Measurements from ENCODE around the gene FBF1. TPM values are rescaled to one million over a fixed set of nuclear protein-coding genes. Genes with fewer than 3 reads are reported as not detected.

FBF1 gene
- total RNA-seq, 1 experiment from 2014 or later: 8.3 TPM

DNA sequence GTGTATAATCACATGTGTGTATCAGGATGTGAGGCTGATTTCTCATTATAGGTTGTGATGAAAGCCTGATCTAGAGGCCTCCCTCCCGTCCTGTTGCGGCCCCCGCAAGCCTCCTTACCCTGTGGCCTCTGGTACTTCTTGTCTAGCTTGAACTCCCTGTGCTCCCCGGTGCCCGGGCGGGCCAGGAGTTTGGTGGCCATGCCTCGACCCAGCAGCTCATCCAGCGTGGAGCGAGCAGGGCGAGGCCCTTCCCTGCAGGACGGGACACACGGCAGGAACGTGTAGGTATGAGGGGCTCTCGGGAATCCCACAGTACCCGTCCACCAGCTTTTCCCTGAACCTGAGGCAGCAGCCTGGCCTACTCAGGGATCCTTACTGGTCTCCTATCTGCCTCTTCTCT lies 14.9 kb downstream of the FBF1 start:
- Histone ChIP-seq H3K23ac (ENCODE audit: insufficient read length, low read depth, low read length) (no peak overlapping the region), H2BK20ac (ENCODE audit: low read depth, low read length, poor library complexity, severe bottlenecking) (no peak overlapping the region), H3K27ac (ENCODE audit: insufficient read length, low read depth, low read length) (no peak overlapping the region), H4K91ac (ENCODE audit: insufficient read length, low read depth, low read length) (no peak overlapping the region), H3K9me3 (ENCODE audit: control insufficient read depth, low read depth, low read length) (no peaks in the 10 kb centered on the region), H3K4me1 (ENCODE audit: insufficient read depth, low read length) (no peaks in the 10 kb centered on the region), H4K5ac (ENCODE audit: insufficient read length, low read depth, low read length) (no peak overlapping the region), H2AFZ (ENCODE audit: low read length) (no peak overlapping the region), H3T11ph (ENCODE audit: low read length) (no peak overlapping the region), H2BK12ac (ENCODE audit: insufficient read length, low read depth, low read length) (no peak overlapping the region), H3K14ac (ENCODE audit: insufficient read depth, low read length) (no peak overlapping the region), H4K8ac (replicated peaks; ENCODE audit: insufficient read length, low read depth, low read length) (no peak overlapping the region), H2BK120ac (ENCODE audit: low read depth, low read length, poor library complexity, severe bottlenecking) (no peak overlapping the region), H3K4me2 (ENCODE audit: insufficient read depth, insufficient read length, low read length) (no peak overlapping the region), H3K9ac (ENCODE audit: extremely low read depth, insufficient read length, low read length) (no peak overlapping the region), H3K79me2 (ENCODE audit: insufficient read depth, low read length) (no peaks in the 10 kb centered on the region), H3K56ac (ENCODE audit: insufficient read length, low read depth, low read length) (no peak overlapping the region), H3K4ac (ENCODE audit: low read depth, low read length) (no peak overlapping the region), H4K20me1 (ENCODE audit: control insufficient read depth, insufficient read depth, insufficient read length) (no peaks in the 10 kb centered on the region), H2AK5ac (ENCODE audit: insufficient read length, low read length) (no peak overlapping the region), H2BK5ac (ENCODE audit: insufficient read length, low read length) (no peak overlapping the region), H2BK15ac (ENCODE audit: low read depth, low read length) (no peak overlapping the region), H3K27me3 (ENCODE audit: insufficient read depth, low read length) (no peaks in the 10 kb centered on the region), H3K18ac (ENCODE audit: insufficient read length, low read depth, low read length) (no peak overlapping the region), H3K79me1 (ENCODE audit: insufficient read depth, low read depth, low read length, poor library complexity, severe bottlenecking) (no peaks in the 10 kb centered on the region), H3K23me2 (ENCODE audit: insufficient read length, low read depth, low read length, poor library complexity, severe bottlenecking) (no peaks in the 10 kb centered on the region)
- H3K27me3 Mint-ChIP-seq (ENCODE audit: low read depth): no peaks in the 10 kb centered on the region
- TF ChIP-seq, protein P1, sequence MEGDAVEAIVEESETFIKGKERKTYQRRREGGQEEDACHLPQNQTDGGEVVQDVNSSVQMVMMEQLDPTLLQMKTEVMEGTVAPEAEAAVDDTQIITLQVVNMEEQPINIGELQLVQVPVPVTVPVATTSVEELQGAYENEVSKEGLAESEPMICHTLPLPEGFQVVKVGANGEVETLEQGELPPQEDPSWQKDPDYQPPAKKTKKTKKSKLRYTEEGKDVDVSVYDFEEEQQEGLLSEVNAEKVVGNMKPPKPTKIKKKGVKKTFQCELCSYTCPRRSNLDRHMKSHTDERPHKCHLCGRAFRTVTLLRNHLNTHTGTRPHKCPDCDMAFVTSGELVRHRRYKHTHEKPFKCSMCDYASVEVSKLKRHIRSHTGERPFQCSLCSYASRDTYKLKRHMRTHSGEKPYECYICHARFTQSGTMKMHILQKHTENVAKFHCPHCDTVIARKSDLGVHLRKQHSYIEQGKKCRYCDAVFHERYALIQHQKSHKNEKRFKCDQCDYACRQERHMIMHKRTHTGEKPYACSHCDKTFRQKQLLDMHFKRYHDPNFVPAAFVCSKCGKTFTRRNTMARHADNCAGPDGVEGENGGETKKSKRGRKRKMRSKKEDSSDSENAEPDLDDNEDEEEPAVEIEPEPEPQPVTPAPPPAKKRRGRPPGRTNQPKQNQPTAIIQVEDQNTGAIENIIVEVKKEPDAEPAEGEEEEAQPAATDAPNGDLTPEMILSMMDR (conservative IDR thresholded peaks at IDR 0.05): no peak
- H3K27ac Mint-ChIP-seq: no peak overlapping the region
- H3K36me3 Mint-ChIP-seq (ENCODE audit: insufficient read depth in 1 of 3, low read depth in 3 of 3): peaks cover 2 to 20% (median 8%) of the 10 kb centered on the region in 3 experiments; a peak in 5 of 7 replicates
- WGBS (ENCODE audit: extremely low coverage, insufficient read length, low lambda C conversion rate): no CpG with 5 or more reads among the region's 15 CpGs
- H3K9me3 Mint-ChIP-seq: no peaks in the 10 kb centered on the region
- H3K4me1 Mint-ChIP-seq: no peaks in the 10 kb centered on the region
- no peak overlapping the region for H3K4me3 Mint-ChIP-seq
- no peak for DNase-seq

Data from H9 (cell line).